Measurements from ENCODE around the gene LY6G6F. TPM values are rescaled to one million over a fixed set of nuclear protein-coding genes. Genes with fewer than 3 reads are reported as not detected.

Gene LY6G6F
- total RNA-seq, 4 donors from 2014 or later = not detected

DNA sequence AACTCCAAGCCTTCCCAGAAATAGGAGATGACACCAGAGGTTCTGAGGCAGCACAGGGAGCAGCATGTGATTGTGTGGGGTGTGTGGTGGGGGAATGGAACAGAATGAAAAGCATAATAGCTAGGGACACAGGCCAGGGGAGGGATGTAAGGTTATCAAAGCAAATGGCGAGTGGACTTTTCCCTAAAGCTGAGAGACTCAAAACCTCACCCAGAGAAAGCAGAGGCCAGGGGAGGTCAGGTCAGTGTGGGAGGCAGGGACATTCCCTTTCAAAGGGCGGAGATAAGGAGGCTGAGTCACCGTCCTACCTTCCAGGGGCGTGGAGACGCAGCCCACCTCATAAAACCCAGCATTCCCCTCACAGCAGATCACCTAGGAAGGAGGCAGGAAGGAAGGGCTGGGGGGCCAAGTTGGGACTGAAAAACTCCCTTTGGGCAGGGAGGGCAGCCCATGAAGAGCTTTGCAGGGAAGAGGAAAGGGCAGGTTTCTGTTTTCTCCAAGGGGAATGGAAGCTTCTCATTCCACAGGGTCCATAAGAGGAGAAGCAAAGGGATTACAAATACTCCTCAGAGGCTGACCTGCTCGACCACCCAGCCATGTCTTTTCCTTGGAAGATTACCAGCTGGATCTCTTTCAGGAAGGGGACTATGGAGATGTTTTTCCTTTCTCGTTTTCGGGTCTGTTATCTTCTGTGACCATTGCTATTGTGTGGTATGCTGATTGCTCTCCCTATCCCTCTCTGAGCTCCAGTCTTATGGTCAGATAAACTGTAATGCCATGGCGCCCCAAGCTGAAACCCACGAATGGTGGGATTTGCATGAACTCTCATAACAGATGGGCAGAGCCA, 16.2 kb upstream of the LY6G6F start:
- Histone ChIP-seq H3K4me1 (no peaks in the 10 kb centered on the region), H3K9me3 (no peaks in the 10 kb centered on the region), H3K4me3 (no peak overlapping the region), H3K27me3 (no peaks in the 10 kb centered on the region), H3K27ac (no peak overlapping the region), H3K36me3 (peaks cover 0 to 100% of the 10 kb centered on the region in 2 donors)
- TF ChIP-seq CTCF (IDR thresholded peaks at IDR 0.05) (no peak), POLR2AphosphoS5 (IDR thresholded peaks at IDR 0.05) (no peak), EP300 (IDR thresholded peaks at IDR 0.05) (no peak), POLR2A (IDR thresholded peaks at IDR 0.05) (no peak)
- WGBS, 2 donors (ENCODE audit: low coverage in 1 of 2) = 36 to 48% methylated on average over 5 of the region's 10 CpGs
- ATAC-seq = no peak

DNA sequence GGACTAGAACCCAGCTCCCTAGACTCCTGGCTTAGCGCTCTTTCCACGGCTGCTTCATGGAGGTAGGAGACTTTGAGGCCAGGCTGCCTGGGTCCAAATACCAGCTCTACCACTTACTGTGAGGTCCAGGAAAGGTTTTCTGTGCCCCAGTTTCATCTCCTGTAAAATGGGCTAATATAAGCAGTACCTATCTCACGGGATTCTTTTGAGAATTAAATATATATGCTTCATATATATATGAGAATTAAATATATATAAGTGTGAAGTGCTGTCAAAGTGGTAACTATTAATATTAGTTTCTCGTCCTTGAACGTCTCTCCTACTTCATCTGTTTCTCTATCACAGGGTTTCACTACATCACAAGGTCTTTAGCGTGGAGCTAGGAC, 15.6 kb upstream of the LY6G6F start:
- H3K36me3 ChIP-seq = peaks cover 0 to 100% of the 10 kb centered on the region in 2 donors
- no peak for ATAC-seq
- 71 to 84% methylated on average over 6 of the region's 6 CpGs for WGBS, 2 donors (ENCODE audit: low coverage in 1 of 2)
- H3K4me1 ChIP-seq = no peaks in the 10 kb centered on the region
- H3K9me3 ChIP-seq = no peaks in the 10 kb centered on the region
- H3K4me3 ChIP-seq = no peak overlapping the region
- H3K27ac ChIP-seq = no peak overlapping the region
- H3K27me3 ChIP-seq = no peaks in the 10 kb centered on the region
- TF ChIP-seq CTCF (IDR thresholded peaks at IDR 0.05) (no peak), POLR2A (IDR thresholded peaks at IDR 0.05) (no peak), POLR2AphosphoS5 (IDR thresholded peaks at IDR 0.05) (no peak), EP300 (IDR thresholded peaks at IDR 0.05) (no peak)

- no peaks in the 10 kb centered on the region for H3K27me3 ChIP-seq
- peaks cover 0 to 100% of the 10 kb centered on the region in 2 donors for H3K36me3 ChIP-seq
- no peak overlapping the region for H3K4me3 ChIP-seq
- ATAC-seq = no peak
- TF ChIP-seq POLR2AphosphoS5 (IDR thresholded peaks at IDR 0.05) (no peak), CTCF (IDR thresholded peaks at IDR 0.05) (no peak), EP300 (IDR thresholded peaks at IDR 0.05) (no peak), POLR2A (IDR thresholded peaks at IDR 0.05) (no peak)
- H3K9me3 ChIP-seq = no peaks in the 10 kb centered on the region
- 80% methylated on average over 3 of the region's 12 CpGs; no CpG with 5 or more reads in 1 of the 2 donors for WGBS, 2 donors (ENCODE audit: low coverage in 1 of 2)
- H3K27ac ChIP-seq = no peak overlapping the region
- H3K4me1 ChIP-seq = no peaks in the 10 kb centered on the region
Measured at GRCh38 chr6:31691564-31692108, 15.0 kb upstream of the LY6G6F start.

DNA sequence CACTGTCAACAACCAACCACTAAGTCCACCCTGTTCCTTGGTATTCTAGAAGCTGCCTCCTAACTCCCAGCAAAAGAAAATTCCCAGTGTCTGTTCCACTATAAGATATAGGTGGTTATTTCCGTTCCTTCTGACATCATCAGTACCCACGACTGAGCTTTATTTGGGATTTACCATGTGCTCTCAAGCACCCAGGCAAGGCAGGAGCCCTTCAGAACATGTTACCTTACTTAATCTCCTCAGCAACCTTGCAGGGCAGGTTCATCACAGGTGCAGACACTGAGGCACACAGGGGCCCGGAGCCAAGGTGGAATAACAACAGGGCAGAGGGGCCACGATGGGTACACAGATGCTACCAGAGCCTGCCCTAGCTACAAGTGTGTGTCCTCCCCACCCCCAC, 14.3 kb upstream of the LY6G6F start:
- 70 to 80% methylated on average over 2 of the region's 4 CpGs for WGBS, 2 donors (ENCODE audit: low coverage in 1 of 2)
- H3K4me3 ChIP-seq = no peak overlapping the region
- H3K27me3 ChIP-seq = no peaks in the 10 kb centered on the region
- no peak for ATAC-seq
- TF ChIP-seq EP300 (IDR thresholded peaks at IDR 0.05) = no peak
- no peak for TF ChIP-seq POLR2A (IDR thresholded peaks at IDR 0.05)
- TF ChIP-seq CTCF (IDR thresholded peaks at IDR 0.05) = no peak
- no peak for TF ChIP-seq POLR2AphosphoS5 (IDR thresholded peaks at IDR 0.05)
- H3K36me3 ChIP-seq = peaks cover 0 to 100% of the 10 kb centered on the region in 2 donors
- no peaks in the 10 kb centered on the region for H3K9me3 ChIP-seq
- no peak overlapping the region for H3K27ac ChIP-seq
- no peaks in the 10 kb centered on the region for H3K4me1 ChIP-seq

DNA sequence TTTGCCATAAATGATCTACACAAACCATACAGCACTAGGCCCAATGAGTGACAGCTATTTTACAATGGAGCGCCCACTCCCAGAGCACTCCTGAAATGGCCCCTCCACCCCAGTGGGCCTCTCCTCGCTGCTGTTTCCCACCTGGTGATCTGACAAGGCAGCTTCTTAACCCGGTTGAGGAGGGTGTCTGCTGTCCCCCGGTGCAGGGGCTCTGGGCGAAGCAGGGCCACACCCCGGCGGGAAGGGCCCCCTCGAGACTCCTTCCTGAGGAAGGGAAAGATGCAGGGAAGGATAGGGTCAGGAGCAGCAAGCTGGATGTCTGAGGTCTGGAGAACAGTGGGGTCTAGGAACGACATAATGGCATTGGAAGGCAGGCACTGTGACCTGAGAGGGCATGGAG, 13.8 kb upstream of the LY6G6F start:
- Histone ChIP-seq H3K4me3 (no peak overlapping the region), H3K27me3 (no peaks in the 10 kb centered on the region), H3K36me3 (peaks cover 0 to 100% of the 10 kb centered on the region in 2 donors), H3K27ac (no peak overlapping the region), H3K4me1 (no peaks in the 10 kb centered on the region), H3K9me3 (no peaks in the 10 kb centered on the region)
- 51 to 80% methylated on average over 1 to 2 of the region's 9 CpGs for WGBS, 2 donors (ENCODE audit: low coverage in 1 of 2)
- no peak for ATAC-seq
- TF ChIP-seq CTCF (IDR thresholded peaks at IDR 0.05) (no peak), POLR2AphosphoS5 (IDR thresholded peaks at IDR 0.05) (no peak), EP300 (IDR thresholded peaks at IDR 0.05) (no peak), POLR2A (IDR thresholded peaks at IDR 0.05) (no peak)
